ENCODE data around the gene KCNAB2.

KCNAB2 gene

DNA sequence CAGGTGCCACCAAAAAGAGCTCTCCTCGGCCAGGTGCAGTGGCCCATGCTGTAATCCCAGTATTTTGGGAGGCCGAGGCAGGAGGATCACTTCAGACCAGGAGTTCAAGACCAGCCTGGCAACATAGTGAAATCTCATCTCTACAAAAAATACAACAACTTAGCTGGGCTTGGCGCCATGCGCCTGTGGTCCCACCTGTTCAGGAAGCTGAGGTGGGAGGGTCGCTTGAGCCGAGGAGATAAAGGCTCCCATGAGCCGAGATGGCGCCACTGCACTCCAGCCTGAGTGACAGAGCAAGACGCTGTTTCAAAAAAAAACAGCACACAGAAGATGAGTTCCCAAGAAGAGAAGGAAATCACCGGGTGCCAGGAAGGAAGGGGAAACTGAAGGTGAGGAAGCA is 67.4 kb downstream of the KCNAB2 start:
- DNase-seq: no peak

DNA sequence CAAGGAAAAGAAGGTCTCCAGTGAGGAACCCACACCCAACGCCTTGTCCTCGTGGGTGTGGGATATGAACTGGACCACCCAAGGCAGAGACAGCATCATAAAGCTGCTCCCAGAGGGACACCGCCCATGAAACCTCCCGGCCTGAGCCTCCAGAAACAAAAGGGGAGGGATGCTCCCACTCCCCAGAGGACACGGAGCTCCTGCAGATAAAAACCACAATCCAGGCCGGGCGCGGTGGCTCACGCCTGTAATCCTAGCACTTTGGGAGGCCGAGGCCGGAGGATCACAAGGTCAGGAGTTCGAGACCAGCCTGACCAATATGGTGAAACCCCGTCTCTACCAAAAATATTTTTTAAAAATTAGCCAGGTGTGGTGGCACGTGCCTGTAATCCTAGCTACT is 68.1 kb downstream of the KCNAB2 start:
- DNase-seq: no peak

DNA sequence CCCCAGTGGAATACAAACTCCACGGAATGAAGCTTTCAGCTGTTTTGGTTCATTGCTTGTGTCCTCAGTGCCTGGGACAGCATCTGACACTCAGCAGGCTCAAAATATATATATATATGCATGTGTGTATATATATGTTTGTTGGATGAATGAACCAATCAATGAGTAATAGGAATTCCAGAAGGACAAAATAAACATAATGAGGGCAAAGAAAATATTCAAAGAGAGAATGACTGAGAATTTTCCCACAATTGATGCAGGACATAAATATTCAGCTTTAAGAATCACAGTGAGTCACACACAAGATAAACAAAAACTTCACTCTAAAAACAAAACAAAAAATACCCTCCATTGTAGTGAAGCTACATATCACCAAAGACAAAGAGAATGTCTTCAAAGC is 70.4 kb downstream of the KCNAB2 start:
- DNase-seq: no peak

DNA sequence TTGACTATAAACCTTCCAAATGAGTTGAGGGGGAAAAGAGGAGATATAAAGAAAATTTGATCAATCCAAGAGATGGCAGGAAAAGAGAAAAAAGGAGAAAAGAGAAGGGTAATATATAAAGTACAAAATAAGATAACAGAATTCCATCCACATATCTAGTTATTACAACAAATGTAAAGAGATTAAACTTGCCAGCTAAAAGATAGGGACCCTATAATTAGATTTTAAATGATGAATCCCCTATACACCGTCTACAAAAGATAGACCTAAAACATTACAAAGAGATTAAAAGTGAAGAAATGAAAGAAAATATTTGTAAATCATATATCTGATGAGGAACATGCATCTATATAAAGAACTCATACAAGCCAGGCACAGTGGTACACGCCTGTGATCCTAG is 71.4 kb downstream of the KCNAB2 start:
- DNase-seq: no peak

DNA sequence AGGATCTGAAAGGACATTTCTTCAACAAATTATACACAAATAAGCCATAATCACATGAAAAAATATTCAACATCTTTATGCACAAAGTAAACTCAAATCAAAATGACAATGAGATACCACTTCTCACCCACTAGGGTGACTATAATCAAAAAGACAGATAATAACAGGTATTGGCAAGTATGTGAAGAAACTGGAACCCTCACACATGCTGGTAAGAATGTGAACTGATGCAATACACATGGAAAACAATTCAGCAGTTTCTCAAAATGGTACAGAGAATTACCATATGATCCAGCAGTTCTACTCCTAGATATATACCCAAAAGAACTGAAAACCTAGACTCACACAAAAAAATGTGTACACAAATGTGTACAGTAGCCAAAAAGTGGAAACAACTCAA is 71.9 kb downstream of the KCNAB2 start:
- no peak for DNase-seq

- DNase-seq: no peak
These were observed 72.7 kb downstream of the KCNAB2 start for GRCh38 chr1:6118415-6118814.

DNA sequence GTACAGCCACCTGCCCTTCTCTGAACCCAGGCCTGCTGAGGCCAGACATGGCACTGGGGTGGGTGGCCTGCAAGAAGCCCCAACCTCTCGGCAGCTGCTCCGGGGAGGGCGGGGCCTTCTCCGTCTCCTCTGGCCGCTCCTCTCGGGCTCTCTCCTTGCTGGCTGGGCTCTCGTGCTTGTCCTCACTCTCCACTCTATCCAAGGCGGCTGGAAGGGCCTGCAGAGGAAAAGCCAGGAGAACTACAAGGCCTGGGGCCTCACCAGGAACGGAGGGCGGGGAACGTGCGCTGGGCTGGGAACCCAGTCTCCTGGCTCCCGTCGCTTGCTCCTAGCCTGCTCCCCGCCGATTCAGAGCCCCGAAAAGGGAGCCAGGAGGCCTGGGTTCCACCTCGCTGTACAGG is 75.3 kb downstream of the KCNAB2 start:
- no peak for DNase-seq

DNA sequence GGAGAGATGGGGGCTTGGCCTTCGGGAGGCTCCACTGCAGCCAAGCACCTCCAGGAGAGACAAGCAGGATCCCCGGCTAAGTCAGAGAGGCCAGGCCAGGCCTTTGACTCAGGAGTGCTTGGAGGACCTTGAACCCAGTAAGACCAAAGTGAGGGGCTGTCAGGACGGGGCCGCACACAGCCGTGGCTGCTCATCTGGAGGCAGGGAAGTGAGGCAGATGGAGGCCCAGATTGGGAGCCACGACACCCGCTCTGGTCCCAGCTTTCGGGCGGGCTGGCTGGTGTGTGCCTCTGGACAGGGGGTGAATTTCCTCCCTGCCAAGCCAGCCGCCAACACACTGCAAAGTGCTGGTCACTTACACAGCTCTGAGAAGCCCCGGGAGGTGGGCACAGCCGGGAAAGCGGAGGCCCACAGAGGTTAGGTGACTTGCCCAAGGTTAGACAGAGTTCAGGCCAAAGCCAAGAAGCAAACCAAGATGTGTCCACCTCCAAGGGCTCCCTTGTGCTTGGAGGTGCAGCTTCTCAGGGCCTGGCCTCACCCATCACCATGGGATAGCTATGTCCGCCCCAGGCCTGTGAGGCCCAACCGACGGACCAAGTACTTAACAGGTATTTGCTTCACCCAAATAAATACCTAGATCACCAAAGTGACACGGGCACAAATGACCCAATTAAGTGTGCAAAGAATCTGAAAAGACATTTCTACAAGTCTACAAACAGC is 76.1 kb downstream of the KCNAB2 start:
- no peak for DNase-seq

GRCh38 chr1:6123083-6123482 is 77.4 kb downstream of the KCNAB2 start:
- DNase-seq: no peak

DNA sequence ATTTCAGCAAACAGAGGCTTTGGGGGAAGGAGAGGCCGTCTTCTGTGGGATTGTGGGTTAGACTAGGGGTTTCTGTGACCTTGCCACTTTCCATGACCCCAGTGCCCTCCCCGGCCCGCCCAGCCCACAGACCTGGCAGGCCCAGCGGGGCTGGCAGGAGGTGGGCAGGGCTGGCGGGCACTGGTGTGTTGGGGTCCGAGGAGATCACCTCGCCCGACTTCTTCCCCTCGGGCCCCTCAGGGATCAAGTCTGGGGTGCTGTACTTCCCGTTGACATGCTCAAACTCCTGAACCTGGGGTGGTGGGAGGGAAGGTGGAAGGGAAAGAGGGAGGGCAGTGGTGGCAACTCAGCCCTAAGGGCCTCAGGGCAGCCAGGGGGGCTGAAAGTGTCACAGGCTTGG is 78.1 kb downstream of the KCNAB2 start:
- DNase-seq: no peak

DNA sequence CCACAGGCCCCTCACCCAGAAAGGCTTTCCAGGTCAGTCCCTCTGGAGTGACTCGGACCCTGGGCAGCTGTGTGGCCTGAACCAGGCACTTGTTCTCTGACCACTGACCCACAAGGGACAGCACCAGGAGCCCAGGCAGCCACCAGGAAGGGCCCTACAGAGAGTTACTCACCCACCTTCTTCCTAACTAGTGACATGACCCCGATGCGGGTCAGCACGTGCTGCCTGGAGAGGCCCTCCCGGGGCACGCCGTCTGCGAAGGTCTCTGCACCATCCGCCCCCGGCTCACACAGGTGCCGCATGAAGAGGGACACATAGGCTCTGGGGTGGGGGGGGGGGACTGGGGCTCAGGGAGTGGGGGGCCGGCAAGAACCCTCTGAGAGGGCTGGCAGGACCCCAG is 78.7 kb downstream of the KCNAB2 start:
- no peak for DNase-seq

DNA sequence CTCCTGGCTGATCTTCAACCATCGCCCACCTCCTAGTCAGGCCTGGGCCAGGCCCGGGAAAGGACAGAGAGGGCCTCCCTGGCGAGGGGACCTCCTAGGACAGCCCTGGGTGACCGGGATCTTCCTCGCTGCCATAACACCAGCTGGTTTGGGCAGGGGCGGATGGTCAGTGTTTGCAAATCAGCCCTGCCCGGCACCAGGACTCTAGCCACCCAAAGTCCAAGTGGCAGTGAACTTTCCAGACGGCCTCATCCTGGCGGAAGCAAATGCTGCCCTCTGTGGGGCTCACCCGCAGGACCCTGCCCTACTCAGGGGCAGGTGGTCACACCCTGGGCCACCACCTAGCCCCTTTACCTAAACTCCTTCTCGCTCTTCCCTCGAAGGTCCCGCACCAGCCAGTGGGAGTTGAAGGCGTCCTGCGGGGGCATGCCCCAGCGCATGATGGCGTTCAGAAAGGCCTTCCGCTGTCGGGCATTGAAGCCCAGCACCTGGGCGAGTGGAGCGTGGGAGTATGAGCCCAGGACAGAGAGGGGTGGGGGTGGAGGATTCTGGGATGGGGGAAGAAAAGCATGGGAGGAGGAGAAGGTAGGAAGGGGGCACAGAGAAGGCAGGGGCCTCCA is 79.2 kb downstream of the KCNAB2 start:
- DNase-seq: no peak

DNA sequence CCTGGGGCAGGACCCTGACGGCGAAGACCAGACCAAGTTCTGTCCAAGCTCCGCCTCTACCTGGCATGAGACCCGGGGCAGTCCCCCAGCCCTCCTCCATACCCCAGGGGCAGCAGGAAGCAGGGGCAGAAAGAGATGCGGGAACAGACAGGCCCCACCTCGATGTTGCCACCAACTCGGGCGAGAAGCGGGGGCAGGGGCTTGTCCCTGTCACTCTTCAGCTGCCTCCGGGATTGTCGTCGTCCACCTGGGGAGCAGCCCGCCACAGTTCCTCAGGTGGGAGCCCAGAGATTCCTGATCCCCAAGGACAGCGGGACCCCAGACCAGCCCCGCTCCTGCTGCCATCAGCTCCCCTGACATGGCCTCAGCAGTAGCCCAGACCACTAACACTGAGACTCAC is 79.7 kb downstream of the KCNAB2 start:
- DNase-seq: no peak

DNA sequence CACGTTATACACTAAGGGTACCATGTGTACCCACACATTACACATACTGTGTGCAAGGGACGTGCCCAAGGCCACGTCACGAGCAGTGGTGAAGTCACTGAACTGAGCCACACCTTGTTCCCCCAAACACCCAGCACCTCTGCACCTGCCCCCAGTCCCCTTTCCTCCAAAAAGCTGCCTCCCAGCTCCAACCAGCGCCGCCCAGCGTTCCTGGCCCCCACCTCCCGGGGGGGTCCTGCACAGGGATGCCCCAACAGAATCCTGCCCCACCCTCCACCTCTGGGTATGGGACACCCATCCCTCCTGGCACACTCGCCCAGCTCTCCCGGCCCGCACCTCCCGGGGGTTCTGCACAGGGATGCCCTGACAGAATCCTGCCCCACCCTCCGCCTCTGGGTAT is 80.3 kb downstream of the KCNAB2 start:
- no peak for DNase-seq

GRCh38 chr1:6126521-6127067 is 80.9 kb downstream of the KCNAB2 start:
- DNase-seq: no peak

DNA sequence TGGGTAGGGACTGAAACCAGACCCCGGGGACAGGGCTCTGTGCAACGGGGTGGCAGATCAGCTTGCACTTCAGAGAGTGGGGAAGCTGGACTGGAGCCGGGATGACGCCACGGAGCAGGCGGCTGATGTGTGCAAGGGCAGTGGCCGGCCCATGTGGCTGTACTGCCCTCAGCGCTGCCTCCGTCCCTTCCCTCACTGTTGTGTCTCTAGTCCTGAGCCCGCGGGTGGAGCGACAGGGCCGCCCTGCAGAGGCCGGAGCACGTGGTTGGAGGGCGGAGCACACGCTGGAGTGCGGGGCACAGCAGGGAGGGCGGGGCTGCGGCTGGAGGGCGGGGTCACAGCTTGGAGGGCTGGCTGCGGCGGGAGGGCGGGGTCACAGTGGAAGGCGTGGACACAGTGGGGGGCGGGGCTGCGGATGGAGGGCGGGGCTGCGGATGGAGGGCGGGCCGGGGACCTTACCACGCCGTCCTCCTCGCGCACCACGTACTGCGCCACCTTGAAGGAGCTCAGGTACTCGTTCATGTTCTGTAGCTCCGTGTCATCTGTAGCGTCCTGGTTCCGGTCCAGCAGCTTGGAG is 82.0 kb downstream of the KCNAB2 start:
- no peak for DNase-seq

GRCh38 chr1:6128276-6129081 is 82.8 kb downstream of the KCNAB2 start:
- no peak for DNase-seq

- DNase-seq: no peak
These were observed 83.6 kb downstream of the KCNAB2 start for GRCh38 chr1:6129313-6129712.

DNA sequence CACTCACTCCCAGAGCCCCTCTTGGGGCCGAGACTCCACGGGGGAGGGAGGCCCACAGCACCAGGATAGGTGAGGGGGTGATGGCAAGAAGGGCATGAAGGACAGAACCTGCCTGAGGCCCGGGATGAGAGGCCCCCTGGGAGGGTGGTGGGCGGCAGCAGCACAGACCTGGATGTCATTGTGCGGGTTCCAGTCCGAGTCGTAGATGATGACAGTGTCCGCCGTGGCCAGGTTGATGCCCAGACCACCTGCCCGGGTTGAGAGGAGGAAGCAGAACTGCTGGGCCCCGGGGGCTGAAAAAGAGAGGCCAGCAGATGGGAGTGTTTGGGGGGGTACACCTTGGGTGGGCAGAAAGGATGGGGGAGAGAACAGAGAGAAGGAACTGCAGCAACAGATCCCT is 84.3 kb downstream of the KCNAB2 start:
- no peak for DNase-seq

GRCh38 chr1:6130596-6130995 is 84.9 kb downstream of the KCNAB2 start:
- no peak for DNase-seq

DNA sequence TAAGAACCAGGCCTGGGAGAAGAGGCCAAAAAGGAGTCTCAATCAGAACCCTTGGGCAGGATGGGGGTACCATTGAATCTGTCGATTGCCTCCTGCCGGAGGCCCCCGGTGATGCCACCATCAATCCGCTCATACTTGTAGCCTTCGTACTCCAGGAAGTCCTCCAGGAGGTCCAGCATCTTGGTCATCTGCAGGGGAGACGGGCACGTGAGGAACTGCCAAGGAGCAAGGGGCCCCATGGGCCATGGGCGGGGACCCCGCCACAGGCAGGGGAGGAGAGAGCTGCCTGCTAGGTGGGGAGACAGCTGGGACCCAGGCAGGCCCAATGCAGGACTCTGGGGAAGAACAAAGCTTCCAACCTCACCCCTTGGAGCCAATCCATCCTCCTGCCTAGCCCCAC is 85.9 kb downstream of the KCNAB2 start:
- DNase-seq: no peak

DNA sequence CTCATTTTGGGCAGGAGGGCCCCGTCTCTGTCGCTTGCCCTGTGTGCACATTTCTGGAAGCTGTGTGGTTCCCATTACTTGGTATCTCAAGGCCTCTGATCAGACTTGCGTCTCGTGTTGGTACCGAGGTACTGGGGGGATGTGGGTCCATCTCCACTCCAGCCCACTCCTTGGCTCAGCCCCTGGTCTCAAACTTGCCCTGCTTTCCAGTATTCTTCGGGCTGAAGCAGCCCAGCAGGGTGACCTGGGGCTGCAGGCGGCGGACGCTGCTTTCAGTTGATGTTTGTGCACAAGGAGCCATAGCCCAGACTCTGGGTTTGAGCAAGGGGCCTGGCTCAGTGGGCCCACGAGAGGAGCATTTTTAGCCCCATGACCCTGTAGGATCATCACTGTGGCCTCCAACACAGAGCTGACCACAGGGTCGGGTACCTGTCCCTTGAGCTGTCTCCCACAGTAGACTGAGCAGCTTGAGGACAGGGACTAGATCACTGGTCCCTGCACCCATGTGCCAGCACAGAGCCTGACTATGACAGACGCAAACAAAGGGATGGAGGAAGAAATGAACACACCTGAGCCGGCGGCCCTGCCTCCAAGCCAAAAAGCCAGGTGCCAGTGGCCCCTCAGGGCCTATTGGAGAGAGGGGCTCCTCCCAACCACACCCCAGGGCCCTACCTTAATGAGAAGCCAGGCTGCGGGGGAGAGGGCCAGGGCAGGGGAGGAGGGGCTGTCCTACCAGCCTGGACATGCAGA is 87.6 kb downstream of the KCNAB2 start:
- no peak for DNase-seq

DNA sequence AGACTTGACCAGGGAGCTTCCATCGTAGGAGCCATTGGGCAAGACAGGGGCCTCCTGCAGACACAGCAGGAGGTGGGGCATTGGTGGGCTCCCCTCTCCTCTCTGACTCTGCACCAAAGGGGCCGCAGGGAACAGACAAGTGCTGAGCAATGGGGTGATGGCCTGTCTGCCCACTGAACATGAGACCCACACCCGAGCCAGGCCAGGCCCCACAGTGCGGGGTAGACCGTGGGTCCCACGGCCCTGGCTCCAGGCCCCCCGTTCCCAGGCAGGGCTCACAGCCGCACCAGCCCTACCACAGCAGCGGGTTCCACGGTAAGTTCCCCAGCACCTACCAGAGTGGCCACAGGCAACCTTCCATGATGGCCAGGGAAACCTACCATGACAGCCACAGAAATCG is 88.5 kb downstream of the KCNAB2 start:
- no peak for DNase-seq
